BE2C (cell line): ENCODE results near the gene TCEA2.

Experiments
- DNase-seq: peaks from one replicate; pipeline ENCODE4 v3.0.0-alpha.2; 2020
- H3K27me3 ChIP-seq: fragments of 250-450 bp; sonication (Bioruptor Pico); 2 replicates; pipeline ENCODE4 v1.5.1; 2020; ENCODE audit warnings: mild to moderate bottlenecking
- H3K36me3 ChIP-seq: fragments of 250-450 bp; sonication (Bioruptor Pico); 2 replicates; pipeline ENCODE4 v1.5.1; 2020; ENCODE audit warnings: mild to moderate bottlenecking
- H3K4me1 ChIP-seq: fragments of 250-450 bp; sonication (Bioruptor Pico); 2 replicates; pipeline ENCODE4 v1.5.1; 2020
- H3K4me3 ChIP-seq: 2 replicates; pipeline ENCODE4 v1.5.1; 2011; ENCODE audit warnings: low read depth, low read length
- H3K9me3 ChIP-seq: fragments of 250-450 bp; sonication (Bioruptor Pico); 2 replicates; pipeline ENCODE4 v1.5.1; 2020
- TF ChIP-seq, protein P1 (sequence below): IDR thresholded peaks from 2 replicates; pipeline ENCODE4 v1.5.1; 2012; ENCODE audit warnings: mild to moderate bottlenecking, low read depth, low read length

TCEA2 gene

GRCh38 chr20:64102647-64103354 is 39.8 kb downstream of the TCEA2 start:
- Histone ChIP-seq H3K9me3 (no peaks in the 10 kb centered on the region), H3K36me3 (peaks cover 7% of the 10 kb centered on the region; the same call in 1 of the 2 replicates), H3K4me1 (peaks cover 13% of the 10 kb centered on the region), H3K4me3 (peak overlapping the region; percentile 77), H3K27me3 (no peaks in the 10 kb centered on the region)
- TF ChIP-seq, protein P1, sequence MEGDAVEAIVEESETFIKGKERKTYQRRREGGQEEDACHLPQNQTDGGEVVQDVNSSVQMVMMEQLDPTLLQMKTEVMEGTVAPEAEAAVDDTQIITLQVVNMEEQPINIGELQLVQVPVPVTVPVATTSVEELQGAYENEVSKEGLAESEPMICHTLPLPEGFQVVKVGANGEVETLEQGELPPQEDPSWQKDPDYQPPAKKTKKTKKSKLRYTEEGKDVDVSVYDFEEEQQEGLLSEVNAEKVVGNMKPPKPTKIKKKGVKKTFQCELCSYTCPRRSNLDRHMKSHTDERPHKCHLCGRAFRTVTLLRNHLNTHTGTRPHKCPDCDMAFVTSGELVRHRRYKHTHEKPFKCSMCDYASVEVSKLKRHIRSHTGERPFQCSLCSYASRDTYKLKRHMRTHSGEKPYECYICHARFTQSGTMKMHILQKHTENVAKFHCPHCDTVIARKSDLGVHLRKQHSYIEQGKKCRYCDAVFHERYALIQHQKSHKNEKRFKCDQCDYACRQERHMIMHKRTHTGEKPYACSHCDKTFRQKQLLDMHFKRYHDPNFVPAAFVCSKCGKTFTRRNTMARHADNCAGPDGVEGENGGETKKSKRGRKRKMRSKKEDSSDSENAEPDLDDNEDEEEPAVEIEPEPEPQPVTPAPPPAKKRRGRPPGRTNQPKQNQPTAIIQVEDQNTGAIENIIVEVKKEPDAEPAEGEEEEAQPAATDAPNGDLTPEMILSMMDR, result no peak
- DNase-seq, result peak; percentile 57

GRCh38 chr20:64103871-64104666 is 41.1 kb downstream of the TCEA2 start:
- H3K36me3 ChIP-seq, result peaks cover 3% of the 10 kb centered on the region; the same call in 1 of the 2 replicates
- H3K4me1 ChIP-seq, result peaks cover 15% of the 10 kb centered on the region
- no peaks in the 10 kb centered on the region for H3K9me3 ChIP-seq
- H3K4me3 ChIP-seq, result no peak overlapping the region
- H3K27me3 ChIP-seq, result no peaks in the 10 kb centered on the region
- peak; percentile 13 for DNase-seq
- TF ChIP-seq, protein P1, result no peak

- no peak overlapping the region for H3K4me3 ChIP-seq
- no peaks in the 10 kb centered on the region for H3K9me3 ChIP-seq
- peaks cover 18% of the 10 kb centered on the region for H3K4me1 ChIP-seq
- no peaks in the 10 kb centered on the region for H3K27me3 ChIP-seq
- TF ChIP-seq, protein P1, result no peak
- peak; percentile 7 for DNase-seq
- H3K36me3 ChIP-seq, result no peaks in the 10 kb centered on the region; the same call in 1 of the 2 replicates
Measured at GRCh38 chr20:64104667-64105451, 41.9 kb downstream of the TCEA2 start.

DNA sequence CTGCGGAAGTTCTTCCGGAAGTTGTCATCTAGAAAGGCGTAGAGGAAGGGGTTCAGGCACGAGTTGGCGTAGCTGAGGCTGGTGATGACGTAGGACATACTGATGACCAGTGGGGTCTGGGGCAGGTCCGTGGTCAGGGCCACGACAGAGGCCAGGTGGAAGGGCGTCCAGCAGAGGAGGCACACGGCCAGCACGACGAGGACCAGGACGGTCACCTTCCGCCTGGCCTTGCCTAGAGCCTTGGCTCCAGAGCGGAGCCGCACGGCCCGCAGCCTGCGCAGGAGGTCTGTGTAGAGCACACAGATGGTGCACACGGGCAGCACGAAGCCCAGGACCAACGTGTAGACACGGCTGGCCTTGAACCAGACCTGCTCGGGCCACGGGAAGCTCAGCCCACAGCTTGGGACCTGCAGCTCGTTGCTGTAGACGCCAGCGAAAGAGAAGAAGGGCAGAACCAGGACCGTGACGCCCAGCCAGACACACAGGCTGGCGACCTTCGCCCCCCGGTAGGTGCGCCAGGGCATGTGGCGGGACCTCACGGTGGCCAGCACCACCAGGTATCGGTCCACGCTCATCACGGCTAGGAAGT is 42.9 kb downstream of the TCEA2 start:
- no peak for DNase-seq
- no peaks in the 10 kb centered on the region; the same call in 1 of the 2 replicates for H3K36me3 ChIP-seq
- H3K9me3 ChIP-seq, result no peaks in the 10 kb centered on the region
- no peak overlapping the region for H3K4me3 ChIP-seq
- H3K4me1 ChIP-seq, result peaks cover 27% of the 10 kb centered on the region
- H3K27me3 ChIP-seq, result no peaks in the 10 kb centered on the region
- TF ChIP-seq, protein P1, result no peak

DNA sequence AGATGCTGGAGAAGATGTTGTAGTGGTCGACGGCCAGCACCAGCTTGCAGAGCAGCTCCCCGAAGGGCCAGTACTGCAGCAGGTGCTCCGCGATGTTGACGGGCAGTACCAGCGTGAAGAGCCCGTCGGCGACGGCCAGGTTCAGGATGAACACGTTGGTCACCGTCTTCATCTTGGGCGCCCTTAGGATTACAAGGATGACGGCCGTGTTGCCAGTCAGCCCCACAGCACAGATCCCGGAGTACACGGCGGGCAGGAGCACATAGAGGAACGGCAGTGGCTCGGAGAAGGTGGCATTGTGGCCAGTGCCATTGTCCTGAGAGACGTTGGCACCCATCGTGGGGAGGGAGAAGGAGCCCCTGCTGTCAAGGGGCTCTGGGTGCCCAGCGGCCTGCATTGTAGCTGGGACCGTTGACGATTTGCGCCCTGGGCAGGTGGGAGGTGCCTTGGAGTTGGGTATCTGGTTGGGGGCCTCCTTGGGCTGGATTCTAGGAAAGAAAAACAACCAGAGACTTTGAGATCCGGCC is 43.5 kb downstream of the TCEA2 start:
- Histone ChIP-seq H3K27me3 (no peaks in the 10 kb centered on the region), H3K4me3 (no peak overlapping the region), H3K36me3 (no peaks in the 10 kb centered on the region; the same call in 1 of the 2 replicates), H3K4me1 (peaks cover 32% of the 10 kb centered on the region), H3K9me3 (no peaks in the 10 kb centered on the region)
- TF ChIP-seq, protein P1, result no peak
- DNase-seq, result no peak
